HG03432 (cell line): Measurements from ENCODE around the gene CPE.
"Not testable (repeated sequence)": the region's sequence is repeated elsewhere in the genome, so short reads cannot be mapped to it uniquely, and the experiment has no call there.

ENCODE experiments used
- ATAC-seq: cut with Tn5 transposase; IDR thresholded peaks from one replicate; pipeline ENCODE4 v1.9.1; 2021; ENCODE audit warnings: mild to moderate bottlenecking, moderate library complexity; ENCODE audit not compliant: unreplicated experiment

Gene CPE

GRCh38 chr4:165378745-165379677 lies at the start of gene CPE:
Gene CPE (plus strand): TSS chr4:165379008. CDS start chr4:165379222, 214 bp downstream.
- peak; percentile 94 for ATAC-seq

GRCh38 chr4:165330071-165330470 lies 48.7 kb upstream of the CPE start:
- no peak for ATAC-seq

- no peak for ATAC-seq
Measured at GRCh38 chr4:165330666-165331065, 48.1 kb upstream of the CPE start.

GRCh38 chr4:165331359-165331758 lies 47.4 kb upstream of the CPE start:
- no peak for ATAC-seq

GRCh38 chr4:165331823-165332222 lies 47.0 kb upstream of the CPE start:
- no peak for ATAC-seq

- no peak for ATAC-seq
Measured at GRCh38 chr4:165332502-165332901, 46.3 kb upstream of the CPE start.

GRCh38 chr4:165335163-165335703 lies 43.6 kb upstream of the CPE start:
- no peak for ATAC-seq

GRCh38 chr4:165336743-165337142 lies 42.1 kb upstream of the CPE start:
- no peak for ATAC-seq

GRCh38 chr4:165342340-165342739 lies 36.5 kb upstream of the CPE start:
- ATAC-seq: not testable (repeated sequence)

GRCh38 chr4:165343353-165344191 lies 35.2 kb upstream of the CPE start:
- no peak for ATAC-seq

- ATAC-seq: no peak
Measured at GRCh38 chr4:165345666-165346417, 33.0 kb upstream of the CPE start.

GRCh38 chr4:165347647-165348569 lies 30.9 kb upstream of the CPE start:
- no peak for ATAC-seq

GRCh38 chr4:165351359-165352130 lies 27.3 kb upstream of the CPE start:
- ATAC-seq: no peak

- peak; percentile 60 for ATAC-seq
Measured at GRCh38 chr4:165355900-165356300, 22.9 kb upstream of the CPE start.

GRCh38 chr4:165359506-165359905 lies 19.3 kb upstream of the CPE start:
- ATAC-seq: no peak

- ATAC-seq: no peak
Measured at GRCh38 chr4:165360041-165360695, 18.6 kb upstream of the CPE start.

GRCh38 chr4:165360985-165361670 lies 17.7 kb upstream of the CPE start:
- no peak for ATAC-seq

GRCh38 chr4:165361810-165362209 lies 17.0 kb upstream of the CPE start:
- no peak for ATAC-seq
